HCT116 (cell line): Measurements from ENCODE around the gene FKBP5. TPM values are rescaled to one million over a fixed set of nuclear protein-coding genes. Genes with fewer than 3 reads are reported as not detected.

ENCODE experiments used
- ATAC-seq: fragments of 200-7000 bp; cut with Tn5 transposase; 2 replicates; pipeline ENCODE4 v1.9.1; 2020; ENCODE audit warnings: mild to moderate bottlenecking, moderate library complexity
- BruUV-seq: library from RNA; stranded (reverse); fragments of 400-500 nt; replicated peaks from 2 replicates; lab custom pipeline; 2021; lab: Mats Ljungman, UMichigan
- CTCF ChIA-PET: fragments of 300-600 bp; sonication (Branson Sonifier 250); formaldehyde crosslinking; loops from one replicate; lab custom pipeline; 2021; ENCODE audit warnings: antibody characterized with exemption; lab: Charles Lee
- POLR2A ChIA-PET: fragments of 300-600, 350-600 bp; sonication (Branson Sonifier 250); formaldehyde crosslinking; loops from one replicate; lab custom pipeline; 2021; ENCODE audit warnings: antibody characterized with exemption; lab: Charles Lee
- RAD21 ChIA-PET, 2 experiments: fragments of 300-600 bp; sonication (Branson Sonifier 250); formaldehyde crosslinking; loops; one replicate each; lab custom pipeline; 2023; ENCODE audit warnings: low total read pairs in 2 of 2; ENCODE audit not compliant: uncharacterized antibody in 2 of 2, unreplicated experiment in 2 of 2, low non-redundant PET in 1 of 2; lab: Charles Lee
- DNase-seq: peaks from one replicate; pipeline ENCODE4 v3.0.0-alpha.2; 2010; ENCODE audit warnings: low read depth, low spot score
- H2AFZ ChIP-seq: fragments of 200-600 bp; shearing (Covaris generic), sonication (generic); 2 replicates; pipeline ENCODE4 v1.6.1; 2017; ENCODE audit warnings: low read depth, mixed run types, mixed read lengths, antibody characterized with exemption, low read length; ENCODE audit not compliant: poor library complexity, severe bottlenecking
- H3K27ac ChIP-seq: 2 replicates; pipeline ENCODE4 v1.5.1; 2012; ENCODE audit warnings: low read depth, low read length
- H3K27me3 ChIP-seq: fragments of 200-600 bp; sonication (generic); 2 replicates; pipeline ENCODE4 v1.6.1; 2016; ENCODE audit warnings: mixed run types, low read length, mixed read lengths; ENCODE audit not compliant: insufficient read depth
- H3K36me3 ChIP-seq, 2 experiments: fragments of 200-500 bp in 1 of 2; fragments of 200-600 bp in 1 of 2; sonication (Bioruptor generic) in 1 of 2; sonication (generic) in 1 of 2; 2 replicates each; pipeline versions ENCODE4 v1.5.1 to v1.6.1; 2014 to 2016; ENCODE audit warnings: low read length in 2 of 2, inconsistent platforms in 1 of 2, mixed read lengths in 1 of 2, mixed run types in 1 of 2; ENCODE audit not compliant: insufficient read depth in 2 of 2, control insufficient read depth in 1 of 2
- H3K4me1 ChIP-seq, 2 experiments: fragments of 200-600 bp in 1 of 2; sonication (generic) in 1 of 2; 2 replicates each; pipeline versions ENCODE4 v1.5.1 to v1.6.1; 2012 to 2017; ENCODE audit warnings: low read length in 2 of 2, inconsistent platforms in 1 of 2, mild to moderate bottlenecking in 1 of 2, mixed read lengths in 1 of 2, mixed run types in 1 of 2, moderate library complexity in 1 of 2; ENCODE audit not compliant: insufficient read depth in 2 of 2, control insufficient read depth in 1 of 2
- H3K4me2 ChIP-seq: fragments of 200-600 bp; sonication (generic); 2 replicates; pipeline ENCODE4 v1.6.1; 2017; ENCODE audit warnings: mixed run types, low read length, mixed read lengths
- H3K4me3 ChIP-seq, 2 experiments: fragments of 200-600 bp in 1 of 2; sonication (generic) in 1 of 2; replicated peaks in 1 of 2; 2 replicates each; pipeline ENCODE4 v1.5.1; 2011 to 2016; ENCODE audit warnings: low read length in 2 of 2, control low read depth in 1 of 2, low read depth in 1 of 2, mild to moderate bottlenecking in 1 of 2, mixed read lengths in 1 of 2, mixed run types in 1 of 2
- H3K79me2 ChIP-seq: fragments of 200-600 bp; sonication (generic); 2 replicates; pipeline ENCODE4 v1.6.1; 2017; ENCODE audit warnings: mild to moderate bottlenecking, mixed run types, low read length, moderate library complexity, mixed read lengths; ENCODE audit not compliant: insufficient read depth
- H3K9ac ChIP-seq: fragments of 200-600 bp; sonication (generic); 2 replicates; pipeline ENCODE4 v1.6.1; 2016; ENCODE audit warnings: low read length, mixed read lengths
- H3K9me2 ChIP-seq: fragments of 200-600 bp; sonication (generic), shearing (Covaris generic); 2 replicates; pipeline ENCODE4 v1.6.1; 2017; ENCODE audit warnings: mixed run types, mild to moderate bottlenecking, moderate library complexity; ENCODE audit not compliant: insufficient read depth
- H3K9me3 ChIP-seq, 2 experiments: fragments of 200-500 bp in 1 of 2; fragments of 200-600 bp in 1 of 2; sonication (Bioruptor generic) in 1 of 2; sonication (generic) in 1 of 2; 2 replicates each; pipeline ENCODE4 v1.6.1; 2014 to 2017; ENCODE audit warnings: low read length in 2 of 2, mixed read lengths in 2 of 2, inconsistent platforms in 1 of 2, low read depth in 1 of 2, mild to moderate bottlenecking in 1 of 2, mixed run types in 1 of 2, moderate library complexity in 1 of 2; ENCODE audit not compliant: control insufficient read depth in 1 of 2, insufficient read depth in 1 of 2
- H4K20me1 ChIP-seq: fragments of 200-600 bp; sonication (generic), shearing (Covaris generic); 2 replicates; pipeline ENCODE4 v1.6.1; 2017; ENCODE audit warnings: mixed run types, mild to moderate bottlenecking, moderate library complexity; ENCODE audit not compliant: insufficient read depth
- CBX3 ChIP-seq: IDR thresholded peaks from 2 replicates; pipeline ENCODE4 v1.6.1; 2012; ENCODE audit warnings: low read depth
- CEBPB ChIP-seq: IDR thresholded peaks from 2 replicates; pipeline ENCODE4 v1.6.1; 2012; ENCODE audit warnings: low read depth
- EGR1 ChIP-seq: IDR thresholded peaks from 2 replicates; pipeline ENCODE4 v1.6.1; 2012; ENCODE audit warnings: low read depth
- ELF1 ChIP-seq: IDR thresholded peaks from 2 replicates; pipeline ENCODE4 v1.6.1; 2012; ENCODE audit warnings: low read depth, borderline replicate concordance
- EZH2 ChIP-seq: fragments of 200-600 bp; sonication (generic); IDR thresholded peaks from 2 replicates; pipeline ENCODE4 v1.6.1; 2017; ENCODE audit warnings: antibody characterized with exemption, mixed run types
- EZH2phosphoT487 ChIP-seq: fragments of 200-600 bp; IDR thresholded peaks from 2 replicates; pipeline ENCODE4 v1.6.1; 2018; ENCODE audit warnings: antibody characterized with exemption, borderline replicate concordance
- FOSL1 ChIP-seq: IDR thresholded peaks from 2 replicates; pipeline ENCODE4 v1.6.1; 2012; ENCODE audit warnings: low read depth
- JUND ChIP-seq: IDR thresholded peaks from 2 replicates; pipeline ENCODE4 v1.6.1; 2012
- YY1 ChIP-seq: IDR thresholded peaks from 2 replicates; pipeline ENCODE4 v1.6.1; 2011; ENCODE audit warnings: low read length, low read depth, moderate library complexity, mild to moderate bottlenecking; ENCODE audit not compliant: insufficient replicate concordance; ENCODE audit errors: extremely low read depth
- ZBTB33 ChIP-seq: IDR thresholded peaks from 2 replicates; pipeline ENCODE4 v1.6.1; 2011; ENCODE audit warnings: mild to moderate bottlenecking, low read length, moderate library complexity; ENCODE audit not compliant: insufficient replicate concordance; ENCODE audit errors: extremely low read depth
- ZNF274 ChIP-seq: fragments of 200-500 bp; sonication (Bioruptor generic); IDR thresholded peaks from 2 replicates; pipeline ENCODE4 v1.6.1; 2014; ENCODE audit warnings: mild to moderate bottlenecking, low read depth, low read length, inconsistent platforms
- intact Hi-C: fragments of 100-400 bp; cut with micrococcal nuclease; formaldehyde crosslinking; loops from 2 replicates; pipeline ENCODE4 v1.10.0; 2022
- total RNA-seq: library from RNA; stranded (reverse); gene quantifications from one replicate; pipeline ENCODE4 v1.2.1, GENCODE V29; 2021; ENCODE audit not compliant: unreplicated experiment
- TF ChIP-seq, protein P1 (sequence below), 3 experiments: fragments of 200-600 bp in 1 of 3; sonication (generic) in 1 of 3; IDR thresholded peaks in 2 of 3; conservative IDR thresholded peaks in 1 of 3; 2 replicates each; pipeline ENCODE4 v1.5.1; 2012 to 2017; ENCODE audit warnings: low read depth in 2 of 3, low read length in 2 of 3, antibody characterized with exemption in 1 of 3, borderline replicate concordance in 1 of 3, control low read depth in 1 of 3, mild to moderate bottlenecking in 1 of 3, mixed read lengths in 1 of 3, mixed run types in 1 of 3, moderate library complexity in 1 of 3; ENCODE audit not compliant: insufficient read depth in 1 of 3
- TF ChIP-seq, protein P2 (sequence below): IDR thresholded peaks from 2 replicates; pipeline ENCODE4 v1.6.1; 2012

The FKBP5 gene
- total RNA-seq, 1 experiment from 2014 or later, result 50.3 TPM

GRCh38 chr6:35707714-35708407 is 19.1 kb upstream of the FKBP5 start:
- H3K36me3 ChIP-seq, result no peaks in the 10 kb centered on the region
- ATAC-seq (no peak), DNase-seq (no peak)
- no peak overlapping the region for H3K4me3 ChIP-seq
- no peaks in the 10 kb centered on the region for H3K79me2 ChIP-seq
- intact Hi-C loops, result no loop called here
- peaks cover 0 to 9% of the 10 kb centered on the region in 2 experiments; a peak in 2 of 4 replicates for H3K4me1 ChIP-seq
- BruUV-seq, result no TSS peak
- H3K9ac ChIP-seq, result no peak overlapping the region
- no peaks in the 10 kb centered on the region for H4K20me1 ChIP-seq
- H3K27me3 ChIP-seq, result no peaks in the 10 kb centered on the region
- no peak overlapping the region for H3K4me2 ChIP-seq
- RAD21 ChIA-PET, result no interaction called here
- TF ChIP-seq FOSL1 (no peak), EZH2 (no peak), EGR1 (no peak), ZNF274 (no peak), ZBTB33 (no peak), CBX3 (no peak), YY1 (no peak), CEBPB (no peak), JUND (no peak), EZH2phosphoT487 (no peak), ELF1 (no peak)
- TF ChIP-seq, protein P1, sequence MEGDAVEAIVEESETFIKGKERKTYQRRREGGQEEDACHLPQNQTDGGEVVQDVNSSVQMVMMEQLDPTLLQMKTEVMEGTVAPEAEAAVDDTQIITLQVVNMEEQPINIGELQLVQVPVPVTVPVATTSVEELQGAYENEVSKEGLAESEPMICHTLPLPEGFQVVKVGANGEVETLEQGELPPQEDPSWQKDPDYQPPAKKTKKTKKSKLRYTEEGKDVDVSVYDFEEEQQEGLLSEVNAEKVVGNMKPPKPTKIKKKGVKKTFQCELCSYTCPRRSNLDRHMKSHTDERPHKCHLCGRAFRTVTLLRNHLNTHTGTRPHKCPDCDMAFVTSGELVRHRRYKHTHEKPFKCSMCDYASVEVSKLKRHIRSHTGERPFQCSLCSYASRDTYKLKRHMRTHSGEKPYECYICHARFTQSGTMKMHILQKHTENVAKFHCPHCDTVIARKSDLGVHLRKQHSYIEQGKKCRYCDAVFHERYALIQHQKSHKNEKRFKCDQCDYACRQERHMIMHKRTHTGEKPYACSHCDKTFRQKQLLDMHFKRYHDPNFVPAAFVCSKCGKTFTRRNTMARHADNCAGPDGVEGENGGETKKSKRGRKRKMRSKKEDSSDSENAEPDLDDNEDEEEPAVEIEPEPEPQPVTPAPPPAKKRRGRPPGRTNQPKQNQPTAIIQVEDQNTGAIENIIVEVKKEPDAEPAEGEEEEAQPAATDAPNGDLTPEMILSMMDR (IDR thresholded peaks at IDR 0.05 in 2 of 3, conservative IDR thresholded peaks at IDR 0.05 in 1 of 3; ENCODE audit: borderline replicate concordance in 1 of 3, insufficient read depth in 1 of 3, low read depth in 2 of 3, low read length in 2 of 3), result no peak
- TF ChIP-seq, protein P2, sequence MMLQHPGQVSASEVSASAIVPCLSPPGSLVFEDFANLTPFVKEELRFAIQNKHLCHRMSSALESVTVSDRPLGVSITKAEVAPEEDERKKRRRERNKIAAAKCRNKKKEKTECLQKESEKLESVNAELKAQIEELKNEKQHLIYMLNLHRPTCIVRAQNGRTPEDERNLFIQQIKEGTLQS, result no peak
- CTCF ChIA-PET, result interaction anchor here (1.1 kb wide), 1 partner anchor 28 kb away, joined by 3 read pairs; no protein-coding TSS in a partner anchor
- no peaks in the 10 kb centered on the region for H3K9me2 ChIP-seq
- no peak overlapping the region for H3K27ac ChIP-seq
- POLR2A ChIA-PET, result no interaction called here
- H2AFZ ChIP-seq, result no peak overlapping the region
- no peaks in the 10 kb centered on the region for H3K9me3 ChIP-seq
